SKM-1 (cell line): ENCODE data around the gene SNIP1.
"Not testable (repeated sequence)": the region's sequence is repeated elsewhere in the genome, so short reads cannot be mapped to it uniquely, and the experiment has no call there.

Experiments used
- DNase-seq: peaks from one replicate; lab custom pipeline; 2025; ENCODE audit not compliant: unreplicated experiment; lab: John Stamatoyannopoulos, UW

SNIP1 gene

DNA sequence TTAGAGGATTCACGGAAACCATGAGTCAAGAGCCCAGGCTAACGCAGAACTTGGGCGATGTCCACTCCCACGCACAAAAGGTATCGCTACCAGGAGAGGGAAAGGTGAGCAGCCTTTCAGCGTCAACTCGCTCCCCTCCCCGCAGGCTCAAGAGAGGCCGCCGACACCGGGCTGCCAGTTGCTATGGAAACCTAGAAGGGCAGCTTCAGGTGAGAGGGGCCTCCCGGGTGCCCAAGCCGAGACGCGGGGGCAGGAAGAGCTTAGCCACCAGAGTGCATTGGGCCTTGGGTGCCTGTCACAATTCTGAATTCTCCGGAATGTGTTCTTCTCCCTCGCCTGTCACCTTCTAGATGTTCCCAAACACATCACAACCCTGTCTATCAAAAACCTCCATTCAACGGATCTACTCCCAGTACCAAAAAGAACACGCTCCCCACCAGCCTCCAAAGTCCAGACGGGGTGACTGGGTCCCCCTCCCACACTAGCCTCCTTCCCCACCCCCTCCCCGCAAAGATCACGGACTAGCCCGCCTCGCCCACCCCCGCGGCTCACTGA is 40.2 kb downstream of the SNIP1 start:
- no peak for DNase-seq

DNA sequence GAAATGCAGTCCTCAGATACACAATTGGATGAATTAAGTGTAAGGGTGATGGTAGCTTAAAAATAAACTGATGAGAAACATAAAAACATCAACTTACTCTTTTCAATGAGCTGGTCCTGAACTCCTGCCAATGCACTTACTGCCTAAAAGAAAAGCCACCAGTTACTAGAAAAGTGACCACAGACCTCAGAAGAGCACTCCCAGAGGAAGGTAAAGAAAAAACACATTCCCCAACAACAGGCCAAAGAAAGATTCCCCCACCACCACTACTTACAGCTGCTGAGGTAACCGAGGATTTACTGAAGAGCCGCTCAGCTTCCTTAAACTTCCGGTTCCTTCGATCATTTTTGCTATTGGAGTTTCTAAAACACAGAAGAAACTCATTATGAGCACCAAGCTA is 44.9 kb downstream of the SNIP1 start:
- peak; percentile 11 for DNase-seq

DNA sequence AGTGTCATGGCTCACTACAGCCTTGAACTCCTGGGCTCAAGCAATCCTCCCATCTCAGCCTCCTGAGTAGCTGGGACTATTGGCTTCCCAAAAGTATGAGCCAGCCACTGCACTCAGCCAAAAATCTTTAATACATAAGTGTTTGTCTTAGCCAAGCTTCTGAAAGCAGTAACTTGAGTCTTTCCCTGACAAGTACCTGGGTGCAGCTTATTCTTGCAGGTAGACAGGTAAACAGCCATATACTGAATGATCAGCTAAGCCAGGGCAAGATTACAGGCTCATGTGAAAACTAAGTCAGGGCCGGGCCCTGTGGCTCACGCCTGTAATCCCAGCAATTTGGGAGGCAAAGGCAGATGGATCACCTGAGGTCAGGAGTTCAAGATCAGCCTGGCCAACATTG is 47.4 kb downstream of the SNIP1 start:
- DNase-seq: no peak

DNA sequence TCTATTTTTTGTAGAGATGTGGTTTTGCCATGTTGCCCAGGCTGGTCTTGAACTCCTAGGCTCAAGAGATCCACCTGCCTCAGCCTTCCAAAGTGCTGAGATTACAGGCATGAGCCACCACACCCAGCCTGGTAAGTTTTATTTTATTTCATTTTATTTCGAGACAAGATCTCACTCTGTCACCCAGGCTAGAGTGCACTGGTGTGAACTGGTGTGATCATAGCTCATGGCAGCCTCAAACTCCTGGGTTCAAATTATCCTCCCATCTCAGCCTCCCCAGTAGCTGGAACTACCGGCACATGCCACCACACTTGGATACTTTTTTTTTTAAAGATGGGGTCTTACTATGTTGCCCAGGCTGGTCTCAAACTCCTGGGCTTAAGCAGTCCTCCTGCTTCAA is 51.3 kb downstream of the SNIP1 start:
- not testable (repeated sequence) for DNase-seq

DNA sequence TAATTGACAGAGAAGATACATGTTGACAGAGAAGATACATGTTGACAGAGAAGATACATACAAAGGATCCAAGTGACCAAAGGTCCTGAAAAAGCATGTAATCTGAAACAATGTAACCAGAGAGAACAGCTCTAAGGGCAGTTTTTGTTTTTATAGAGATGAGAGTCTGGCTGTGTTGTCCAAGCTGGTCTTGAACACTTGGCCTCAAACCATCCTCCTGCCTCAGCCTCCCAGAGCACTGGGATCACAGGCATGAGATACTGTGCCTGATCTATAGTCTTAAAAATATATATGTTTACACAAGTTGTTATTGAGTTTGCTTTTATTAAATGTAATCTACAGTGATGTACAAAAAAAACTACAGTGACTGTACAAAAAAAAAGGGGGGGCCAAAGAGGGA is 52.0 kb downstream of the SNIP1 start:
- no peak for DNase-seq

DNA sequence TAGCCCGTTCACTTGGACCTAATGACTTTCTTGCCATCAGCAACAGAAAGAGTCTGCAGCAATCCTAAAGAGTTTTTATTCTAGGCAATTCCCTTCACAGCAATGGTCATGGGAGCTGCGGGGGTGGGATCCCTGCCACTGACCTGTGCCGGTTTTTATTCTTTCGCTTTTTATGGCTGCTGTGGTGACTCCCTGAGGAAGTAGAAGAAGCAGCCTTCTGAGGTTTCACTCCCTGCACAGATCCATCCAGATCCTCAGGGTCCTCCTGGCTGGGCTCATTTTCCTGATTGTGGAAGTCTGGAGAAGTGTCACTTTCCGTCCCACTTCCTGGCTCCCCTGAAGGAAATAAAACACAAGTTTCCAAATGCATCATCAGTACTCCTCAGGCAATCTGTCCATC is 52.4 kb downstream of the SNIP1 start:
- no peak for DNase-seq

DNA sequence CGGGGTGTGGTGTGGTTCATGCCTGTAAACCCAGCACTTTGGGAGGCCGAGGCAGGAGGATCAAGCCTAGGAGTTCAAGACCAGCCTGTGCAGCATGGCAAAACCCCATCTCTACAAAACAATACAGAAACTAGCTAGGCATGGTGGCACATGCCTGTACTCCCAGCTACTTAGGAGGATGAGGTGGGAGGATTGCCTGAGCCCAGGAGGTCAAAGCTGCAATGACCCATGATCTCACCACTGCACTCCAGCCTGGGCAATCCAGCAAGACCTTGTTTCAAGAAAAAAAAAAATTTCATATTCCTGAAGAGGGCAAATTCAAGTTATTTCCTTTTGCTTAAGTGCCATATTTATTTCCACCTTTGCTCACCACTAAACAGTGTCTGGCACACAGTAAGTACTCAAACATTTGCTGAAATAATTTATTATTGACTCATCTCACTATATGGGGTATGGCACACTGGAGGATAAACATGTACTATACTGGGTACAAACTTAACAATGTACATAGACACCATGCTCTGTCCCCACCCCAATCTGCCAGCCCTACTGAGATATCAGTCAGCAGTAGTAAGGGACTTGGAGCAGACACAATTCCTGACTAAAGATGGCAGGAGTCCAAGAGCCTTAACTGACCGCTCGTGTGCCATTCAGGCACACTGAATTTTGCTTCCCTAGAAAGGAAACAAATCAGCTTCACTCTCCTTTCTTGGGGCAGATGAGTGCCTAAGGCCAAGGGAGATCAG is 55.0 kb downstream of the SNIP1 start:
- no peak for DNase-seq

DNA sequence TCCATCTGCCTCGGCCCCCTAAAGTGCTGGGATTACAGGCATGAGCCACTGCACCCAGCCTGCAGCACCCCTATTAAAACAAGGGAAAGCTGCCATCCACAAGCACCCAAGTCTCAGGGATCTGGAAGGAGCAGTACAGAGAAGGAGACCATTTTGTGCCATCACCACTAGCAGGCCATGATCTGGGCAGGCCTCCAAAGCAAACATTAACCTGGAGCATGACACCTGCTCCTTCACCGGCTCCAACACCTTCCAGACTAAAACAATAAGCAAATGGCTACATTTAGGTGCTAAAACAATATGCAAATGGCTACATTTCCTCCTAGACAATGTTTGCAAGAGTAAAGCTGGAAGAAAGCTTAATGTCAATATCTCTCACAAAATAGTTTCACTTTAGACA is 56.3 kb downstream of the SNIP1 start:
- DNase-seq: no peak

DNA sequence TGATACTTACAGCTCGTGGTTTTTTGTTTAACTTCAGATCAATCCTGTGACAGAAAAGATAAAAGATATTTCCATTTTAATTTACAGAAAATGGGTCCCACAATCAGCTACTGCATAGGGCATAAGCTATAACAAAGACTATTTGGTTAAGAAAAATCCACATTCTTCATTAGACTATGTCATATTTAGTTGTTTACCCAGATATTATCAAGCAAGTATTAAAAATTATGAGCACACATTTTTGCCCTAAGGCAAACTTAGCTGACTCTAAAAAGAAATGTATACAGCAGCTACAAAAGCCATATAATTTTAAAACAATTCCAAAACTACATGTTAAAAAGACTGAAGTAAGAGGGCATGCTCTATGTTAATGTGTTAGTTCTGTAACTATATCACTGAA is 58.2 kb downstream of the SNIP1 start:
- DNase-seq: no peak

DNA sequence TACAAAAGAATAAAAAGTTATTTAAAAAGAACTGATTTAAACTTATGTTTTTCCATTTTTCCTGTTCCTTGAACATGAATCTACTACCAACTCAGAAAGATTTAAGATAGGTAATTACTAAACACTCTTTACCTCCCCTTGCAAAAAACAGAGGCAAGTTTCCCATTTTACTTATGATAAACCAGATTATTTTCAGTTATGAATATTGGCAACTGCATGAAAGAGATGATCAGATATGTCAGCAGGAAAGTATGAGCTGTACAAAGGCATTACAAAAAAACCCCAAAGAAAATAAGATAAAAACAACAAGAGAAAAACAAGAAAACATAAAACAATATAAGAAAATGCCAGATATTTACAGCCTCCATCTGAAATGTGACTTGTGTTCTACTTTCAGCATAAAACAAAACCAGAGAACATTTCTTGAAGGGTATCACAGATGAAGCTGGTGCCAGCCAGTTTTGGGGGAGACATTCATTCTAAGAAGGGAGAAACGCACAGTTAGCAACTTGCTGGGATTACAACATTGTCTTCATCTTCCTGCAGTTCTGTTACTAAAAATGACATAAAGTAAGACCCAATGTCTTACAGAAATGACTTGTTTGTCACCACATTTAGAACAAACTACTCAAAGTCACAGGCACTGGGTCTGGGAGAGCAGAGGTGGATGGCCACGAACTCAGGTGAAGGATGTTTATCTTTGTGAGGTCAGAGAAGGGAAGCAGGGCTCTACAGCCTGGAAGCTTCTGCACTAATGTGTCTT is 60.6 kb downstream of the SNIP1 start:
- no peak for DNase-seq

DNA sequence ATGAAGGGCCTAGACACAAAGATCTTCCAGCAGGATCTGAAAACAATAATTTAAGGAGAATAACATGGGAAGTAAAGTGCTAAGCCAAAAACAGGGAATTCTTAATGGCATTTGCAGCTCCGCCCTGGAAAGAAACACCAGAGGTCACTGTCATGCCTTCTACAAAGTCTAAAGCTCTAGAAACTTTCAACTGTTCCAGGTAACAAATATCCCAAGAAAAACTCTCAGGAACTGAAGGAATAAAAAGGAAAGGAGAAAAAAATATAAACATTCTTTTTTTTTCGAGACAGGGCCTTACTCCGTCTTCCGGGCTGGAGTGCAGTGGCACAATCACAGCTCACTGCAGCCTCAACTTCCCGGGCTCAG is 66.5 kb downstream of the SNIP1 start:
- DNase-seq: no peak

DNA sequence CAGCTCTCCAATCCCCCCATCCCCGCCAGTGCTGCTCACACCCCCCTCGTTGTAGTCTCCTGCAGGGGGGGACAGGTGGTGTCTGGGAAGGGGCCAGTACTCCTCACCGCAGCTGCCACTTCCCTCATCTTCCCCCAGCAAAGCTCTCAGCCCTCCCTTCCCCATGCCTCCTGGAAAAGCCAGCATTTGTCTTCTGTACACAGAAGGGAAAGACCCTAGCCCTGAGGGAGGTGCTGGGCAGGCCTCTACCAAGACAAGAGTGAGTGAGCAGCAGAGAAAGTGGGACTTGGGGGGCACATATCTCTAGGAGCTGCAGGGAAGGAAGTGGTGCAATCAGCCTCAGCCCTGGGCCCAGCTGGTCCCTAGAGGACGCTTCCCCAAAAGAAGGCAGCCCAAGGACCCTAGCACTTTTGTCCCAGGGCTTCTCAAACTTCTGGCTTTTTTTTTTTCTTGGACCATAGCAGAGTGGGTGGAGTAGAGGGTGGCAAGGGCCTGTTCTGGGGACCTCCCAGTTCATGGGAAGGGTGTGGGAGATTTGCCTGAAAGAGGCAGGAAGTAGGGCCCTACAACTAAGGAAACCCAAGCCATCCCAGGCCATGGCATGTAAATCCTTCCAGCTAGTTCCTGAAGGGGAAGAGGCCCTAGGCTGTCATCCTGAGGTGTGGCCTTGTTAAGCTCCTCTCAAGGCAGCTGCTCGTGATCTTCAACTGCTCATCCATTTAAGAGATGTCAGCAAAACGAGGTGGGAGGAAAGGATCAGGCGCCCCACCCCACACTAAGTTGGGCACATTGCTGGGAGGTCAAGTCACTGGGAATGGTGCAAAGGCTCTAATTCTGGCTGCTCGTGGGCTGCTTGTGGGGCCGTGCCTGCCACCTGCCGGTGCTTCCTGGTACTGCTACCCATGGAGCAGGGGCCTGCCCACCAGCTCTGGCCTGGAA is 67.1 kb downstream of the SNIP1 start:
- peak; percentile 39 for DNase-seq

DNA sequence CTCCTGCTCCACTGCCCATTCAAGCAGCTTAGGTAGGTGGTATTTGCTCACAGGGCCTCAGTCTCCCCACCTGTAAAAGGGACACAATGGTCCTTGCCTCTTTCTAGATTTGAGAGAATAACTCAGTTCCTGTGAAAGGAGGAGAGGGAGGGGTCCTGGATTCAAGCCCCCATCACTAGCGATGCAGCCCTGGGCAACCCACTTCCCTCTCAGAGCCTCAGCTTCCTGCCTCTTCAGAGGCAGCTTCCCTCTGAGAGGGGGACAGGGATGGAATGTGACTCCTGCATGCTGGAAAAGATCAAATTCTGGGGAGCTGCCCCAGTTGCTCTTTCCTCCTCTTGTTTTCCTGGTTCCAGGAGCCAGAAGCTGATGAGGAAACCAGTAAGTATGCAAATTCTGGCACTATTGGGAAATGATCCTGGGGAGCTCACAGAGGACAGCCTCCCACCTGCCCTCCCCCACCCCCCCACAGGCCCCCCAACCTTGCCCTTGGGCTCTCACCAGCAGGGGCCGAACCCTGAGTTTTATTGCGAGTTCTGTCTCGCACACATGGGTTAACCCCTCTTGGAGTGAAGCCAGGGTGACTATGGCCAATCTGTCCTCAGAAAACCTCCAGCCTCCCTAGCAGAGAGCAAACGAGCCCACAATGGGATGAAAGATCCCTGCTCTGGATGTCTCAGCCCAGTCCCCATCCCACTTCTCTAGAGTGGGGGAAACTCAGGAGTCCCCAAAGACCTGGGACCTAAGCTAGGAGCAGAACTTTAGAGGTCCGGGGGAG is 68.0 kb downstream of the SNIP1 start:
- no peak for DNase-seq
